ENCODE results near the gene PLA2G15.

PLA2G15 gene

DNA sequence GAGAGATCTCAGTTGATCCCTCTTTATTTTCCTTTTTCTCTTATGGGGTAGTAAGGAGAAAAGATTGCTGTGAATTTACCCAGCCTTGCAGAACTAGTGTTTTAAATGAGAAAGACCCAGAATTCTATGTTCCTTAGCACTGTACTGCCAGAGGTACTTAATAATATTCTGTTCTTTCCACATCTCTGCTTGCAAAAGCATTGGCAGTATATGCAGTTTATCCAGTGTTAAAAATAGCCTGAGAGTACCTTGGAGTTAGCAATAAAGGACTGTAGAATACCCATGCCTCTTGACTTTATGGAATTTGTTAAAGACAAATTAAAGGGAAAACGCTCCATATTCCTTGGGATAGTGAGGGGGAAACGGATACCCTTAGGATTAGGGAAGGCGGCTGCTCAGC is 31.1 kb downstream of the PLA2G15 start:
- H3K4me3 ChIP-seq (ENCODE audit: low read length), result no peak overlapping the region
- TF ChIP-seq, protein P1, sequence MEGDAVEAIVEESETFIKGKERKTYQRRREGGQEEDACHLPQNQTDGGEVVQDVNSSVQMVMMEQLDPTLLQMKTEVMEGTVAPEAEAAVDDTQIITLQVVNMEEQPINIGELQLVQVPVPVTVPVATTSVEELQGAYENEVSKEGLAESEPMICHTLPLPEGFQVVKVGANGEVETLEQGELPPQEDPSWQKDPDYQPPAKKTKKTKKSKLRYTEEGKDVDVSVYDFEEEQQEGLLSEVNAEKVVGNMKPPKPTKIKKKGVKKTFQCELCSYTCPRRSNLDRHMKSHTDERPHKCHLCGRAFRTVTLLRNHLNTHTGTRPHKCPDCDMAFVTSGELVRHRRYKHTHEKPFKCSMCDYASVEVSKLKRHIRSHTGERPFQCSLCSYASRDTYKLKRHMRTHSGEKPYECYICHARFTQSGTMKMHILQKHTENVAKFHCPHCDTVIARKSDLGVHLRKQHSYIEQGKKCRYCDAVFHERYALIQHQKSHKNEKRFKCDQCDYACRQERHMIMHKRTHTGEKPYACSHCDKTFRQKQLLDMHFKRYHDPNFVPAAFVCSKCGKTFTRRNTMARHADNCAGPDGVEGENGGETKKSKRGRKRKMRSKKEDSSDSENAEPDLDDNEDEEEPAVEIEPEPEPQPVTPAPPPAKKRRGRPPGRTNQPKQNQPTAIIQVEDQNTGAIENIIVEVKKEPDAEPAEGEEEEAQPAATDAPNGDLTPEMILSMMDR (conservative IDR thresholded peaks at IDR 0.05; ENCODE audit: low read length), result no peak
- no peak for DNase-seq (ENCODE audit: low read depth)

DNA sequence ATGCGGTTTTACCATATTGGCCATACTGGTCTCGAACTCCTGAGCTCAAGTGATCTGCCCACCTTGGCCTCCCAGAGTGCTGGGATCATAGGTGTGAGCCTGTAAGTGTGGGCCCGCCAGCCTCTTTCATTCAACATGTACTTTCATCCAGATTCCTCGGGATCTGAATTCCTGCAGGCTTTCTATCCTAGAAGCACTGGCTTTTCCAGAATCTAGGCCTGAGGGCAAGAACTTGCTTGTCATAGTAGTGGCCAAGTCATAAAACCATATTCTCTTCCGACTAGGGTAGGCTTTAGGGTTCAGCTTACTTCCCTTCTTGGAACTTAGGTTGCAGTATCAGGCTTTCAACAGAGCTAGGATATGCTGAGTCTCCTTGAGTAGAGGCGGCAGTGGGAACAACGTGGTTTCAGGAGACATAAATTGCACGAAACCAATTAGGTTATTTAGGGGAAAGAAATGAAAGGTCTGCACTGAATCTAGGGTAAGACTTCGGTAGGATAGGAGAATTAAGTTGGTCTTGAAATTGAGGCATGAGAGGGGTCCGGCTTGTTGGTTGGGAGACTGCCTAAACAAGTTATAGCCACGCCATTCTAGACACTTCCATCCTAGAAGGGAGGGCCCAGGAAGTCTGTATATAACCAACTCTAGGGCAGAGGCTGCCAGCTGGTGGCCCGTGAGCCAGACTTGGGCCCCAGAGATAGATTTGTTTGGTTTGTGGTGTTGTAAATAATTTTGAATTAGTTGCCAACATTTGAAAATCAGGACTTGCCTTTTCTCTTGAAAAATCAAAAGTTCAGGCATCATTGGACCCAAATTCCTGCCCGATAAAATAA is 34.8 kb downstream of the PLA2G15 start:
- TF ChIP-seq, protein P1 (conservative IDR thresholded peaks at IDR 0.05; ENCODE audit: low read length), result no peak
- no peak overlapping the region for H3K4me3 ChIP-seq (ENCODE audit: low read length)
- no peak for DNase-seq (ENCODE audit: low read depth)

DNA sequence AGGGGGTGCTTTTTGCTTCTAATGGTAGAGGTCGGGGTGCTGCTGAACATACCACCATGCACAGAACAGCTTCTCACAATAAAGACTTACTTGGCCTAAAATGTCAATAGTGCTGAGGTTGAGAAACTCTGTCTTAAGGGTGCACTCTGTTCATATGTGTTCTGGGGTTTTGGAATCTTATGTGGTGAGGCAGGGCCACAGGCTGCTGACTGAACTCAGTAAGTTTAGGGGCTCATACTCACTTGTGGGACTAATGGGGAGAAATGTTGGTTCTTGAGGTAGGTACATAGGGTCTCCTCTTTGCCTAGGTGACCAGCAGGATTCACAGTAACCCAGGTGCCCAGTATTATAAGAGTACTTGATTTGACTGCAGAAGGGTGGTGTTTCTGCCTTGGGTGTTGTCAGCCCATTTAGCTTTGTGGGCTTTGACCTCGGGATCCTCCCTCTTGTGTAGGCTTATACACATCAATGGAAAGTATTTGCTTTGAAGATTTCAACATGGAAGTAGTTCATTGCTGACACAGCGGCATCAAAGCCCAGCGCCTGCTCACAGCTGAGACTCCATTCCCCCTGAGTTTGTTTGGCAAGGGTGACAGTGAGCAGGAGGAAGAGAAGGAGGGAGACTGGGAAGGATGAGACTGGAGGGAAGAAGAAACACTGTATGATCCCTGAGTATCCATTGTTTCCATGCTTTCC is 36.3 kb downstream of the PLA2G15 start:
- H3K4me3 ChIP-seq (ENCODE audit: low read length), result no peak overlapping the region
- TF ChIP-seq, protein P1 (conservative IDR thresholded peaks at IDR 0.05; ENCODE audit: low read length), result no peak
- DNase-seq (ENCODE audit: low read depth), result no peak

DNA sequence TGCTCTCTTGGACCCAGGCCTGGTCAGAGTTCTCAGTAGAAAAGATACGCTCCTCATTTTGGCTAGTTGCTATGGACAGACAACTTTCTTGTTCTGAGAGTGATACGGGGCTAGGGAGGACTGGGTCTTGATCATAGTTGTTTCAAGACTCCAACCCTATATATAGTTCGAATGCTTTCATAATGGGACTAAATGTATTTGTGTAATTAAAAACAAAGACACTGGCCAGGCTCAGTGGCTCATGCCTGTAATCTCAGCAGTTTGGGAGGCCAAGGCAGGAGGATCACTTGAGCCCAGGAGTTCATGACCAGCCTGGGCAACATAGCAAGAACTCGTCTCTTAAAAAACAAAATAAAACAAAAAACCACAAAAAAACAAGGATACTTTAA is 36.9 kb downstream of the PLA2G15 start:
- TF ChIP-seq, protein P1 (conservative IDR thresholded peaks at IDR 0.05; ENCODE audit: low read length), result no peak
- no peak overlapping the region for H3K4me3 ChIP-seq (ENCODE audit: low read length)

DNA sequence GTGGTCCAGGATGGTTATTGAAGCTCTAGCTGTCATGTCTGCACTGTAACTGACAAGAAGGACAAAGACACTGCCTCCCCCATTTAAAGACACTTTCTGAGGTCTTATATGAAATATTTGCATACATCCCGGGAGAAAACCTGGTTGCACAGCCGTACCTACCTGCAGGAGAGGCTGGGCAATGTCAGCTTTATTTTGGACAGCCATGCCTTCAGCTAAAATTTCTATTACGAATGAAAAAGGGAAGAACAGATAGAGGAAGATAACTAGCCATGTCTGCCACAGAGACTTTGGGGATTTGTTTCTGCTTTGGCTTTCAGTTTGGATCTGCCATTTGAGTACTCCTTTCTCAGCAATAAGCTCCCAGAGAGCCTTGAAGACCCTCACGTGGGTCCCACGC is 38.2 kb downstream of the PLA2G15 start:
- TF ChIP-seq, protein P1 (conservative IDR thresholded peaks at IDR 0.05; ENCODE audit: low read length), result no peak
- DNase-seq (ENCODE audit: low read depth), result no peak
- no peak overlapping the region for H3K4me3 ChIP-seq (ENCODE audit: low read length)

More for the DNA sequence above, 36.9 kb downstream of the PLA2G15 start:
- DNase-seq (ENCODE audit: low read depth), result no peak

DNA sequence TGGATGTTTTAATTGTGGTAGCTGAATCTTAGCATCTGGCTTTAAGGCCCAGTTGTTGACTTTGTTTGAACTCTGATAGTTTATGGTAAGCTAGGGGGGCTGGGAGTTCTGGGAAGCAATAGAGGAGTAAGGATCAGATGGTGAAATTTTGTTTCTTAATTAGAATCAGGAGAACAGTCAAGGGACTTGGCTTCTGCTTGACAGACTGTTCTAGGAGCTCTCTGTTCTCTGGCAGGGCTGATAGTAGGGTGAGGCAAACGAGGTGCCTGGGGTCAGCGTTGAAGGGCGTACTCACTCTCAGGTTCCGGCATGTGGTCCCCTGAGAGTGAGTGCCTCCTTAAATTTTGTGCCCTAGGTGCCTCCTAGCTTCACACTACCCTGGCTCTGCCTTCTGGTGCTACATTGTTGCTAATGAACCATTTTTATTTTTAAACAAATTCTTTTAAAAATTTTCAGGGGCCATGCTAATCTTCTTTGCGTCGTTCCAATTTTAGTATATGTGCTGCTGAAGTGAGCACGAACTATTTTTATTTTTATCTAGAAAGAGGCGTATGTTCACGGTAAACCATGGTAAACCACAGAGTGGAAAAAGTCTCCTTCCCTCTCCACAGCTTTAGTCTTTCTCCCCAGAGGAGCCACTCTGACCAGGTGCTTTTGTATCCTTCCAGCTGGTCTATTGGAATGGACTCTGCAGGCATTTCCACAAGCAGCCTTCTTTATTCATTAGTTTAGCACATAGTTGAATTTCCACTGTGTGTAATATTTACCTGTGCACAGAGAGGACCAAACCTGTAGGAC is 38.8 kb downstream of the PLA2G15 start:
- no peak overlapping the region for H3K4me3 ChIP-seq (ENCODE audit: low read length)
- peak; percentile 67 for DNase-seq (ENCODE audit: low read depth)
- TF ChIP-seq, protein P1 (conservative IDR thresholded peaks at IDR 0.05; ENCODE audit: low read length), result no peak

All from AG10803 (cell line).